Measurements from ENCODE around the gene CDC25A. TPM values are rescaled to one million over a fixed set of nuclear protein-coding genes. Genes with fewer than 3 reads are reported as not detected.

CDC25A gene
- total RNA-seq, 1 experiment from 2014 or later: 19.6 TPM

- Histone ChIP-seq H3K4me2 (ENCODE audit: low read length) (no peak overlapping the region), H3K36me3 (ENCODE audit: control insufficient read depth in 1 of 2, insufficient read depth in 2 of 2, low read length in 2 of 2) (peaks cover 0 to 4% of the 10 kb centered on the region in 2 experiments; a peak in 1 of 4 replicates), H3K9me3 (ENCODE audit: control insufficient read depth in 1 of 2, insufficient read depth in 1 of 2, low read depth in 1 of 2, low read length in 2 of 2) (no peaks in the 10 kb centered on the region), H3K27me3 (ENCODE audit: insufficient read depth, low read length) (no peaks in the 10 kb centered on the region), H3K9ac (ENCODE audit: low read length) (no peak overlapping the region), H3K9me2 (ENCODE audit: insufficient read depth) (no peaks in the 10 kb centered on the region), H4K20me1 (ENCODE audit: insufficient read depth) (no peaks in the 10 kb centered on the region), H3K4me1 (ENCODE audit: control insufficient read depth in 1 of 2, insufficient read depth in 2 of 2, low read length in 2 of 2) (peaks cover 13 to 35% of the 10 kb centered on the region in 2 experiments; a peak in 3 of 4 replicates), H3K79me2 (ENCODE audit: insufficient read depth, low read length) (peaks cover 22% of the 10 kb centered on the region), H3K27ac (ENCODE audit: low read depth, low read length) (no peak overlapping the region), H3K4me3 (replicated peaks in 1 of 2; ENCODE audit: low read depth in 1 of 2, low read length in 2 of 2) (no peak overlapping the region), H2AFZ (ENCODE audit: low read depth, low read length, poor library complexity, severe bottlenecking) (no peak overlapping the region)
- TF ChIP-seq REST (IDR thresholded peaks at IDR 0.05; ENCODE audit: low read depth): no peak
- TF ChIP-seq CBX3 (IDR thresholded peaks at IDR 0.05; ENCODE audit: low read depth): no peak
- TF ChIP-seq CEBPB (IDR thresholded peaks at IDR 0.05; ENCODE audit: low read depth): no peak
- no peak for TF ChIP-seq EGR1 (IDR thresholded peaks at IDR 0.05; ENCODE audit: low read depth)
- TF ChIP-seq EZH2phosphoT487 (IDR thresholded peaks at IDR 0.05; ENCODE audit: borderline replicate concordance): no peak
- no peak for TF ChIP-seq TCF7L2 (IDR thresholded peaks at IDR 0.05; ENCODE audit: borderline replicate concordance, extremely low read depth, insufficient read depth, insufficient read length)
- no peak for TF ChIP-seq POLR2A (IDR thresholded peaks at IDR 0.05; ENCODE audit: borderline replicate concordance, extremely low read depth, insufficient read depth, insufficient read length)
- no peak for ATAC-seq
- no TSS peak for BruUV-seq (replicated peaks)
- intact Hi-C loops (cut with micrococcal nuclease): no loop called here
- ChIA-PET RAD21 (ENCODE audit: low non-redundant PET in 1 of 2, low total read pairs in 2 of 2, uncharacterized antibody in 2 of 2, unreplicated experiment in 2 of 2) (no interaction called here), POLR2A (no interaction called here), CTCF (interaction anchor here (0.6 kb wide), 1 partner anchor 361 kb away, joined by 5 read pairs; no protein-coding TSS in a partner anchor)
- no peak for DNase-seq (ENCODE audit: low read depth, low spot score)
Observed at GRCh38 chr3:48190911-48191310, 2.7 kb upstream of the CDC25A start.

Data from HCT116 (cell line).